Caco-2 (cell line): ENCODE measurements around the gene XAF1. TPM values are rescaled to one million over a fixed set of nuclear protein-coding genes. Genes with fewer than 3 reads are reported as not detected.

Experiments used
- BruUV-seq: library from RNA; stranded (reverse); fragments of 400-500 nt; replicated peaks from 2 replicates; lab custom pipeline; 2021; lab: Mats Ljungman, UMichigan
- CTCF ChIA-PET: fragments of 300-600 bp; sonication (Branson Sonifier 250); formaldehyde crosslinking; loops from one replicate; lab custom pipeline; 2022; ENCODE audit warnings: antibody characterized with exemption; lab: Charles Lee
- POLR2A ChIA-PET: fragments of 300-600 bp; sonication (Branson Sonifier 250); formaldehyde crosslinking; loops from one replicate; lab custom pipeline; 2022; ENCODE audit warnings: antibody characterized with exemption; lab: Charles Lee
- DNase-seq, 2 experiments: peaks; one replicate each; pipeline versions ENCODE4 v3.0.0 to v3.0.0-alpha.2; 2020 to 2022
- H3K27me3 ChIP-seq: replicated peaks from 2 replicates; pipeline ENCODE4 v1.6.0; 2011; ENCODE audit warnings: low read length; ENCODE audit not compliant: control insufficient read depth, insufficient read depth
- H3K36me3 ChIP-seq: 2 replicates; pipeline ENCODE4 v1.5.1; 2011; ENCODE audit warnings: low read length; ENCODE audit not compliant: control insufficient read depth, insufficient read depth
- H3K4me1 ChIP-seq: fragments of 250-450 bp; sonication (Bioruptor Pico); 2 replicates; pipeline ENCODE4 v1.5.1; 2020; ENCODE audit warnings: mild to moderate bottlenecking
- H3K4me3 ChIP-seq: 2 replicates; pipeline ENCODE4 v1.5.1; 2011; ENCODE audit warnings: low read depth, mild to moderate bottlenecking, control low read depth, low read length
- H3K9me3 ChIP-seq: fragments of 250-450 bp; sonication (Bioruptor Pico); 2 replicates; pipeline ENCODE4 v1.5.1; 2020; ENCODE audit warnings: mild to moderate bottlenecking, moderate library complexity
- H3K27ac Mint-ChIP-seq: one replicate; pipeline ENCODE4 v1.8.0; 2022; ENCODE audit warnings: mixed read lengths; ENCODE audit not compliant: unreplicated experiment
- H3K27me3 Mint-ChIP-seq: one replicate; pipeline ENCODE4 v1.8.0; 2022; ENCODE audit warnings: mixed read lengths; ENCODE audit not compliant: insufficient read depth, unreplicated experiment
- H3K36me3 Mint-ChIP-seq: one replicate; pipeline ENCODE4 v1.8.0; 2022; ENCODE audit warnings: mild to moderate bottlenecking, mixed read lengths; ENCODE audit not compliant: insufficient read depth, unreplicated experiment
- H3K4me1 Mint-ChIP-seq: one replicate; pipeline ENCODE4 v1.8.0; 2022; ENCODE audit warnings: low read depth, mixed read lengths; ENCODE audit not compliant: unreplicated experiment
- H3K4me3 Mint-ChIP-seq: one replicate; pipeline ENCODE4 v1.8.0; 2022; ENCODE audit warnings: mild to moderate bottlenecking, moderate library complexity, mixed read lengths; ENCODE audit not compliant: unreplicated experiment
- H3K9me3 Mint-ChIP-seq: one replicate; pipeline ENCODE4 v1.8.0; 2022; ENCODE audit warnings: mixed read lengths; ENCODE audit not compliant: unreplicated experiment
- intact Hi-C: fragments of 100-400 bp; cut with micrococcal nuclease; formaldehyde crosslinking; loops from one replicate; pipeline ENCODE4 v1.10.0; 2022; ENCODE audit not compliant: unreplicated experiment
- total RNA-seq: library from RNA; stranded (reverse); gene quantifications from 2 replicates; pipeline ENCODE4 v1.2.3, GENCODE V29; 2022
- TF ChIP-seq, protein P1 (sequence below), 2 experiments: fragments of 200-600 bp in 1 of 2; IDR thresholded peaks; 1 replicate in 1 of 2; 2 replicates in 1 of 2; pipeline versions ENCODE4 v1.5.1 to v1.8.0; 2011 to 2022; ENCODE audit warnings: antibody characterized with exemption in 1 of 2, control low read depth in 1 of 2, inconsistent platforms in 1 of 2, low read depth in 1 of 2, low read length in 1 of 2, mild to moderate bottlenecking in 1 of 2, moderate library complexity in 1 of 2; ENCODE audit not compliant: insufficient read depth in 1 of 2, severe bottlenecking in 1 of 2, unreplicated experiment in 1 of 2

Gene XAF1
- total RNA-seq, 1 experiment from 2014 or later: 0.25 TPM

- no TSS peak for BruUV-seq
- H3K9me3 Mint-ChIP-seq: no peaks in the 10 kb centered on the region
- H3K4me3 ChIP-seq: no peak within 1 kb of the TSS
- no peak for DNase-seq
- intact Hi-C loops: loop anchor here (5.0 kb wide), 1 partner anchor 46 kb away; no protein-coding TSS in a partner anchor
- POLR2A ChIA-PET: no interaction called here
- no peaks in the 10 kb centered on the region for H3K4me1 ChIP-seq
- no peaks in the 10 kb centered on the region for H3K27me3 Mint-ChIP-seq
- H3K36me3 Mint-ChIP-seq: no peaks in the 10 kb centered on the region
- no peaks in the 10 kb centered on the region for H3K27me3 ChIP-seq
- no peak within 1 kb of the TSS for H3K4me3 Mint-ChIP-seq
- H3K27ac Mint-ChIP-seq: no peak within 1 kb of the TSS
- no peaks in the 10 kb centered on the region for H3K36me3 ChIP-seq
- CTCF ChIA-PET: interaction anchor here (0.7 kb wide), 1 partner anchor 51 kb away, joined by 3 read pairs; no protein-coding TSS in a partner anchor
- no peaks in the 10 kb centered on the region for H3K4me1 Mint-ChIP-seq
- H3K9me3 ChIP-seq: no peaks in the 10 kb centered on the region
- TF ChIP-seq, protein P1, sequence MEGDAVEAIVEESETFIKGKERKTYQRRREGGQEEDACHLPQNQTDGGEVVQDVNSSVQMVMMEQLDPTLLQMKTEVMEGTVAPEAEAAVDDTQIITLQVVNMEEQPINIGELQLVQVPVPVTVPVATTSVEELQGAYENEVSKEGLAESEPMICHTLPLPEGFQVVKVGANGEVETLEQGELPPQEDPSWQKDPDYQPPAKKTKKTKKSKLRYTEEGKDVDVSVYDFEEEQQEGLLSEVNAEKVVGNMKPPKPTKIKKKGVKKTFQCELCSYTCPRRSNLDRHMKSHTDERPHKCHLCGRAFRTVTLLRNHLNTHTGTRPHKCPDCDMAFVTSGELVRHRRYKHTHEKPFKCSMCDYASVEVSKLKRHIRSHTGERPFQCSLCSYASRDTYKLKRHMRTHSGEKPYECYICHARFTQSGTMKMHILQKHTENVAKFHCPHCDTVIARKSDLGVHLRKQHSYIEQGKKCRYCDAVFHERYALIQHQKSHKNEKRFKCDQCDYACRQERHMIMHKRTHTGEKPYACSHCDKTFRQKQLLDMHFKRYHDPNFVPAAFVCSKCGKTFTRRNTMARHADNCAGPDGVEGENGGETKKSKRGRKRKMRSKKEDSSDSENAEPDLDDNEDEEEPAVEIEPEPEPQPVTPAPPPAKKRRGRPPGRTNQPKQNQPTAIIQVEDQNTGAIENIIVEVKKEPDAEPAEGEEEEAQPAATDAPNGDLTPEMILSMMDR (IDR thresholded peaks at IDR 0.05; ENCODE audit: insufficient read depth in 1 of 2, low read depth in 1 of 2, low read length in 1 of 2, severe bottlenecking in 1 of 2, unreplicated experiment in 1 of 2): no peak
These were observed 42.5 kb upstream of the XAF1 start, which contains the start of gene SLC13A5 for GRCh38 chr17:6713130-6713917. Gene SLC13A5, minus strand, starts transcription at chr17:6713369. Its CDS starts 36 bp downstream, at chr17:6713333.

- Histone ChIP-seq H3K9me3 (no peaks in the 10 kb centered on the region), H3K36me3 (no peaks in the 10 kb centered on the region), H3K4me1 (no peaks in the 10 kb centered on the region), H3K27me3 (no peaks in the 10 kb centered on the region), H3K4me3 (no peak overlapping the region)
- BruUV-seq: no TSS peak
- no peak overlapping the region for H3K27ac Mint-ChIP-seq
- DNase-seq: no peak
- no peaks in the 10 kb centered on the region for H3K9me3 Mint-ChIP-seq
- ChIA-PET CTCF (no interaction called here), POLR2A (no interaction called here)
- TF ChIP-seq, protein P1 (IDR thresholded peaks at IDR 0.05; ENCODE audit: insufficient read depth in 1 of 2, low read depth in 1 of 2, low read length in 1 of 2, severe bottlenecking in 1 of 2, unreplicated experiment in 1 of 2): no peak
- H3K27me3 Mint-ChIP-seq: no peaks in the 10 kb centered on the region
- intact Hi-C loops: loop anchor here (5.0 kb wide), 1 partner anchor 47 kb away; no protein-coding TSS in a partner anchor
- H3K4me3 Mint-ChIP-seq: no peak overlapping the region
- no peaks in the 10 kb centered on the region for H3K36me3 Mint-ChIP-seq
- no peaks in the 10 kb centered on the region for H3K4me1 Mint-ChIP-seq
These were observed 42.0 kb upstream of the XAF1 start for GRCh38 chr17:6713918-6714271.

GRCh38 chr17:6714315-6714874, 41.5 kb upstream of the XAF1 start:
- POLR2A ChIA-PET: no interaction called here
- TF ChIP-seq, protein P1 (IDR thresholded peaks at IDR 0.05; ENCODE audit: insufficient read depth in 1 of 2, low read depth in 1 of 2, low read length in 1 of 2, severe bottlenecking in 1 of 2, unreplicated experiment in 1 of 2): no peak
- Mint-ChIP-seq H3K27ac (no peak overlapping the region), H3K9me3 (no peaks in the 10 kb centered on the region), H3K4me1 (no peaks in the 10 kb centered on the region), H3K4me3 (no peak overlapping the region), H3K36me3 (no peaks in the 10 kb centered on the region), H3K27me3 (no peaks in the 10 kb centered on the region)
- H3K36me3 ChIP-seq: no peaks in the 10 kb centered on the region
- BruUV-seq: no TSS peak
- DNase-seq: no peak
- H3K27me3 ChIP-seq: no peaks in the 10 kb centered on the region
- no peaks in the 10 kb centered on the region for H3K9me3 ChIP-seq
- CTCF ChIA-PET: no interaction called here
- H3K4me3 ChIP-seq: no peak overlapping the region
- intact Hi-C loops: loop anchor here (5.0 kb wide), 1 partner anchor 47 kb away; no protein-coding TSS in a partner anchor
- no peaks in the 10 kb centered on the region for H3K4me1 ChIP-seq
